Sigmoid colon (tissue), 7 donors: ENCODE data around the gene NKX6-2. TPM values are rescaled to one million over a fixed set of nuclear protein-coding genes. Genes with fewer than 3 reads are reported as not detected.
"Not testable (repeated sequence)": the region's sequence is repeated elsewhere in the genome, so short reads cannot be mapped to it uniquely, and the experiment has no call there.

ENCODE experiments used
- DNase-seq: peaks from one replicate; pipeline ENCODE4 v3.0.0-alpha.2; 2019
- H3K27ac ChIP-seq, 4 donors: fragments of 200-600 bp; sonication (generic); one replicate each; pipeline ENCODE4 v1.5.1; 2016 to 2019; ENCODE audit warnings: mild to moderate bottlenecking in 1 of 4
- H3K27me3 ChIP-seq, 3 donors: fragments of 200-600 bp; sonication (generic); one replicate each; pipeline ENCODE4 v1.5.1; 2019; ENCODE audit warnings: mild to moderate bottlenecking in 1 of 3
- H3K36me3 ChIP-seq, 4 donors: fragments of 200-600 bp; sonication (generic); one replicate each; pipeline ENCODE4 v1.5.1; 2016 to 2019
- H3K4me1 ChIP-seq, 4 donors: fragments of 200-600 bp; sonication (generic); one replicate each; pipeline ENCODE4 v1.5.1; 2017 to 2019
- H3K4me3 ChIP-seq, 4 donors: fragments of 200-600 bp; sonication (generic); one replicate each; pipeline ENCODE4 v1.5.1; 2017 to 2019; ENCODE audit warnings: mild to moderate bottlenecking in 2 of 4, moderate library complexity in 1 of 4
- H3K9me3 ChIP-seq, 4 donors: fragments of 200-600 bp in 3 of 4; sonication (generic) in 3 of 4; one replicate each; pipeline versions ENCODE4 v1.5.1 to v1.6.1; 2013 to 2019
- CTCF ChIP-seq, 4 experiments: fragments of 450-650 bp in 3 of 4; fragments of 200-600 bp in 1 of 4; IDR thresholded peaks; one replicate each; pipeline ENCODE4 v1.5.1; 2016 to 2019; ENCODE audit warnings: antibody characterized with exemption in 4 of 4, mild to moderate bottlenecking in 3 of 4, moderate library complexity in 2 of 4
- EP300 ChIP-seq, 4 donors: sonication (generic); formaldehyde crosslinking; IDR thresholded peaks; one replicate each; pipeline ENCODE4 v1.6.1; 2017; ENCODE audit warnings: antibody characterized with exemption in 4 of 4
- POLR2A ChIP-seq, 2 donors: fragments of 450-650 bp; IDR thresholded peaks; one replicate each; pipeline ENCODE4 v1.6.1; 2016; ENCODE audit warnings: antibody characterized with exemption in 2 of 2, mild to moderate bottlenecking in 2 of 2, moderate library complexity in 2 of 2
- POLR2AphosphoS5 ChIP-seq, 4 donors: sonication (generic); formaldehyde crosslinking; IDR thresholded peaks; one replicate each; pipeline ENCODE4 v1.6.1; 2017; ENCODE audit warnings: antibody characterized with exemption in 4 of 4
- WGBS, 2 donors: extraction: QIAGEN DNeasy Blood & Tissue Kit; methylation state at CpG; one replicate each; pipeline ENCODE4 v1.1.7; 2013; 5-methylcytosine and 5-hydroxymethylcytosine counted together
- intact Hi-C: fragments of 100-400 bp; cut with DNase I; formaldehyde crosslinking; loops from one replicate; pipeline ENCODE4 v1.15.1; 2023
- polyA plus RNA-seq, 3 donors: library from polyadenylated mRNA; stranded (reverse); fragments of 200-250 nt; gene quantifications; one replicate each; pipeline ENCODE4 v1.2.3, GENCODE V29; 2013
- total RNA-seq, 4 donors: library from RNA; depleted of rRNA; stranded (reverse); fragments of >200 nt; gene quantifications; one replicate each; pipeline ENCODE4 v1.1.0, GENCODE V29; 2016
- donor health status: healthy with polysubstance abuse.
- donor health status: Bipolar disorder and iron deficiency.
- donor health status: healthy.

The NKX6-2 gene
- total and polyA plus RNA-seq, 7 donors = 0.01 to 0.60 TPM; not detected in 5

GRCh38 chr10:132798876-132799275 is 12.9 kb upstream of the NKX6-2 start:
- intact Hi-C loops = no loop called here
- Histone ChIP-seq H3K4me3 (no peak overlapping the region), H3K36me3 (no peaks in the 10 kb centered on the region), H3K9me3 (peaks cover 0 to 3% (median 1%) of the 10 kb centered on the region in 4 donors), H3K27ac (no peak overlapping the region), H3K4me1 (no peaks in the 10 kb centered on the region), H3K27me3 (peaks cover 0 to 2% (median 0%) of the 10 kb centered on the region in 3 donors)
- DNase-seq = no peak
- 86 to 91% methylated on average over 15 of the region's 15 CpGs for WGBS, 2 donors
- TF ChIP-seq POLR2A (IDR thresholded peaks at IDR 0.05) (no peak), POLR2AphosphoS5 (IDR thresholded peaks at IDR 0.05) (no peak), CTCF (IDR thresholded peaks at IDR 0.05) (no peak), EP300 (IDR thresholded peaks at IDR 0.05) (no peak)

GRCh38 chr10:132798403-132798802 is 12.5 kb upstream of the NKX6-2 start:
- peaks cover 0 to 3% (median 1%) of the 10 kb centered on the region in 4 donors for H3K9me3 ChIP-seq
- H3K27ac ChIP-seq = no peak overlapping the region
- no peak overlapping the region for H3K4me3 ChIP-seq
- no peak for TF ChIP-seq CTCF (IDR thresholded peaks at IDR 0.05)
- TF ChIP-seq EP300 (IDR thresholded peaks at IDR 0.05) = no peak
- TF ChIP-seq POLR2AphosphoS5 (IDR thresholded peaks at IDR 0.05) = no peak
- no peak for TF ChIP-seq POLR2A (IDR thresholded peaks at IDR 0.05)
- 81 to 88% methylated on average over 21 of the region's 21 CpGs for WGBS, 2 donors
- peaks cover 0 to 7% (median 0%) of the 10 kb centered on the region in 3 donors for H3K27me3 ChIP-seq
- intact Hi-C loops = no loop called here
- H3K36me3 ChIP-seq = no peaks in the 10 kb centered on the region
- no peak for DNase-seq
- H3K4me1 ChIP-seq = no peaks in the 10 kb centered on the region

GRCh38 chr10:132797986-132798385 is 12.0 kb upstream of the NKX6-2 start:
- H3K4me3 ChIP-seq, H3K27me3 ChIP-seq, DNase-seq, H3K9me3 ChIP-seq, H3K36me3 ChIP-seq, intact Hi-C loops, H3K4me1 ChIP-seq, H3K27ac ChIP-seq: not testable (repeated sequence)
- 90 to 93% methylated on average over 21 to 32 of the region's 32 CpGs for WGBS, 2 donors

- no peak overlapping the region for H3K4me3 ChIP-seq
- no peaks in the 10 kb centered on the region for H3K36me3 ChIP-seq
- no peak overlapping the region for H3K27ac ChIP-seq
- H3K4me1 ChIP-seq = no peaks in the 10 kb centered on the region
- peaks cover 0 to under 1% (median 0%) of the 10 kb centered on the region in 4 donors for H3K9me3 ChIP-seq
- TF ChIP-seq POLR2A (IDR thresholded peaks at IDR 0.05) (no peak), EP300 (IDR thresholded peaks at IDR 0.05) (no peak), CTCF (IDR thresholded peaks at IDR 0.05) (no peak), POLR2AphosphoS5 (IDR thresholded peaks at IDR 0.05) (no peak)
- intact Hi-C loops = no loop called here
- 83 to 84% methylated on average over 21 of the region's 21 CpGs for WGBS, 2 donors
- peaks cover 0 to 8% (median 0%) of the 10 kb centered on the region in 3 donors for H3K27me3 ChIP-seq
- no peak for DNase-seq
Observed at GRCh38 chr10:132796846-132797245, 10.9 kb upstream of the NKX6-2 start.

GRCh38 chr10:132793871-132794849 is 8.2 kb upstream of the NKX6-2 start:
- Histone ChIP-seq H3K27me3 (peaks cover 4 to 16% (median 8%) of the 10 kb centered on the region in 3 donors), H3K9me3 (no peaks in the 10 kb centered on the region), H3K4me3 (no peak overlapping the region), H3K4me1 (no peaks in the 10 kb centered on the region), H3K36me3 (no peaks in the 10 kb centered on the region), H3K27ac (no peak overlapping the region)
- intact Hi-C loops = no loop called here
- DNase-seq = no peak
- 46 to 64% methylated on average over 57 of the region's 57 CpGs for WGBS, 2 donors
- TF ChIP-seq POLR2AphosphoS5 (IDR thresholded peaks at IDR 0.05) = no peak
- TF ChIP-seq POLR2A (IDR thresholded peaks at IDR 0.05) = no peak
- no peak for TF ChIP-seq CTCF (IDR thresholded peaks at IDR 0.05)
- TF ChIP-seq EP300 (IDR thresholded peaks at IDR 0.05) = no peak
